HG02870 (cell line): ENCODE results near the gene TRABD2A.
A peak's percentile ranks its signal among the peaks of the same experiment; 100 is the strongest.

Experiments
- ATAC-seq: cut with Tn5 transposase; IDR thresholded peaks from one replicate; pipeline ENCODE4 v1.9.1; 2021; ENCODE audit warnings: mild to moderate bottlenecking, moderate library complexity; ENCODE audit not compliant: unreplicated experiment

Gene TRABD2A

GRCh38 chr2:84823229-84823628 lies 57.7 kb downstream of the TRABD2A start:
- ATAC-seq, result no peak

- no peak for ATAC-seq
Measured at GRCh38 chr2:84821806-84822205, 59.1 kb downstream of the TRABD2A start.

- peak; percentile 95 for ATAC-seq
Measured at GRCh38 chr2:84817239-84817655, 63.6 kb downstream of the TRABD2A start.

- ATAC-seq, result peak; percentile 66
Measured at GRCh38 chr2:84816426-84817026, 64.4 kb downstream of the TRABD2A start.

- ATAC-seq, result no peak
Measured at GRCh38 chr2:84815146-84815545, 65.7 kb downstream of the TRABD2A start.

- no peak for ATAC-seq
Measured at GRCh38 chr2:84811839-84812431, 68.9 kb downstream of the TRABD2A start.

GRCh38 chr2:84808279-84808678 lies 72.6 kb downstream of the TRABD2A start:
- ATAC-seq, result no peak

GRCh38 chr2:84807063-84807485 lies 73.8 kb downstream of the TRABD2A start:
- ATAC-seq, result no peak

GRCh38 chr2:84805250-84805958 lies 75.5 kb downstream of the TRABD2A start:
- no peak for ATAC-seq

- ATAC-seq, result no peak
Measured at GRCh38 chr2:84801811-84802210, 79.1 kb downstream of the TRABD2A start.

GRCh38 chr2:84800194-84800805 lies 80.6 kb downstream of the TRABD2A start:
- peak; percentile 88 for ATAC-seq

GRCh38 chr2:84799772-84800171 lies 81.1 kb downstream of the TRABD2A start:
- ATAC-seq, result peak; percentile 23

- ATAC-seq, result no peak
Measured at GRCh38 chr2:84797271-84797670, 83.6 kb downstream of the TRABD2A start.

GRCh38 chr2:84796798-84797197 lies 84.1 kb downstream of the TRABD2A start:
- ATAC-seq, result no peak

GRCh38 chr2:84793641-84794040 lies 87.2 kb downstream of the TRABD2A start:
- no peak for ATAC-seq

GRCh38 chr2:84792856-84793522 lies 87.9 kb downstream of the TRABD2A start:
- ATAC-seq, result no peak

GRCh38 chr2:84788498-84788897 lies 92.4 kb downstream of the TRABD2A start:
- no peak for ATAC-seq

GRCh38 chr2:84788027-84788426 lies 92.9 kb downstream of the TRABD2A start:
- ATAC-seq, result no peak

- no peak for ATAC-seq
Measured at GRCh38 chr2:84786601-84787000, 94.3 kb downstream of the TRABD2A start.

- no peak for ATAC-seq
Measured at GRCh38 chr2:84785950-84786349, 94.9 kb downstream of the TRABD2A start.

GRCh38 chr2:84782717-84783442 lies 98.0 kb downstream of the TRABD2A start:
- ATAC-seq, result no peak
